ENCODE measurements around the gene ARRDC3. TPM values are rescaled to one million over a fixed set of nuclear protein-coding genes. Genes with fewer than 3 reads are reported as not detected.

ARRDC3 gene
- total RNA-seq, 4 donors from 2014 or later, result 37.0 to 58.2 (median 43.1) TPM

DNA sequence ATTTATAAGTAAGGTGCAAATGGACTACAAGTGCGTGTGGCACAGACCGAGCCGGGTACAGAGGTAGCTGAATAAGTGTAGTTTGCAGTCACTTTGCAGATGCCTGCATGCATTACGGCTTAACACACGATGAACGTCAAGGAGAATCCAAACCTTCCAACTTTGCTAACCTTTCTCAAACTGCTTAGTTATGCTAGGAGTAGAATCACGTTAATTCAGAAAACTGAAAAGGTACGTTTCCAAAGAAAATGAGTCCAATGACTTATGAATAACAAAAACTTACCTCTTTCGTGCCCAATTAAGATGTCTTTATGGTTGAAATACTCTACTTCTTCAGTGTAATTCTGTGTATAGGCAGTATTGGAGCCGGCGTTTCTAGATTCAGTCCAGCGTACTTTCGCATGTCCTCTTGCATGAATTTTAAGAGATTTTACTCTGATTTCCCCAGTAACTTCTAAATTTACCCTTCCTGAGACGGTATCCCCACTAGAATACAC lies 539 bp downstream of the ARRDC3 start:
- intact Hi-C loops (cut with DNase I), result loop anchor here (2.0 to 5.0 kb wide), 3 partner anchors 70 to 230 kb away; no protein-coding TSS in a partner anchor
- no peak for DNase-seq (ENCODE audit: extremely low spot score)
- no peaks in the 10 kb centered on the region for H3K36me3 ChIP-seq
- H3K4me1 ChIP-seq, result peaks cover 11 to 28% (median 26%) of the 10 kb centered on the region in 4 donors
- TF ChIP-seq, protein P1, sequence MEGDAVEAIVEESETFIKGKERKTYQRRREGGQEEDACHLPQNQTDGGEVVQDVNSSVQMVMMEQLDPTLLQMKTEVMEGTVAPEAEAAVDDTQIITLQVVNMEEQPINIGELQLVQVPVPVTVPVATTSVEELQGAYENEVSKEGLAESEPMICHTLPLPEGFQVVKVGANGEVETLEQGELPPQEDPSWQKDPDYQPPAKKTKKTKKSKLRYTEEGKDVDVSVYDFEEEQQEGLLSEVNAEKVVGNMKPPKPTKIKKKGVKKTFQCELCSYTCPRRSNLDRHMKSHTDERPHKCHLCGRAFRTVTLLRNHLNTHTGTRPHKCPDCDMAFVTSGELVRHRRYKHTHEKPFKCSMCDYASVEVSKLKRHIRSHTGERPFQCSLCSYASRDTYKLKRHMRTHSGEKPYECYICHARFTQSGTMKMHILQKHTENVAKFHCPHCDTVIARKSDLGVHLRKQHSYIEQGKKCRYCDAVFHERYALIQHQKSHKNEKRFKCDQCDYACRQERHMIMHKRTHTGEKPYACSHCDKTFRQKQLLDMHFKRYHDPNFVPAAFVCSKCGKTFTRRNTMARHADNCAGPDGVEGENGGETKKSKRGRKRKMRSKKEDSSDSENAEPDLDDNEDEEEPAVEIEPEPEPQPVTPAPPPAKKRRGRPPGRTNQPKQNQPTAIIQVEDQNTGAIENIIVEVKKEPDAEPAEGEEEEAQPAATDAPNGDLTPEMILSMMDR (IDR thresholded peaks at IDR 0.05), result no peak
- TF ChIP-seq POLR2AphosphoS5 (IDR thresholded peaks at IDR 0.05) (no peak), POLR2A (IDR thresholded peaks at IDR 0.05; ENCODE audit: low read depth) (no peak), EP300 (IDR thresholded peaks at IDR 0.05) (no peak)
- no peaks in the 10 kb centered on the region for H3K9me3 ChIP-seq
- peak overlapping the region; percentile 90 to 99 (median 94) for H3K27ac ChIP-seq (replicated peaks in 1 of 4)
- H3K4me3 ChIP-seq, result peak overlapping the region; percentile 69 to 85 (median 71)
- WGBS, result 0% methylated on average over 14 of the region's 14 CpGs
- H3K27me3 ChIP-seq, result no peaks in the 10 kb centered on the region

DNA sequence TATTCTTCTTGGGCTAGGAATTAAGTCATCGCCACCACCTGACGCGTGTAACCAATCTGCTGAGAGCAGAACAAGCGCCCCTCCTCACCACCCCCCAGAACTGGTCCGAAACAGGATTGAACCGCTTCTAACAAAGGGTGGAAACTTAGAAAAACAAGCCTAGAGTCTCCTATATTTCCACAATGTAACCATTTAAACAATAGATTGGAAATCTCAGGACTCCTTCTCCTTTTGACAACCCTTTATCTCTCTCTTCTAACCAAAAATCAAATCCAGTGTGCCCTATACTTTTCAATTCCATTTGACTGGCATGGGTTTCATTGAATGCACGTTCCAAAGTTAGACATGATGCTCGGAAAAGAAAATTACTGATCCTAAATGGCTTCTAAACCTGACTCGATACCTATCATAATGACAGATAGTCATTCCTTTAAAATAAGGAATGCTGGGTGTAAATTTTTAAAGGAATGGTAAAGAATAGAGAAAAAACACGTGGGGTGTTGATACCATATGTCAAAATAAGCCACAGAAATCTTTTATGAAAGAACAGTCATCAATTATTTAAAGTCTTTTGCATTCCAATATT lies 1.2 kb downstream of the ARRDC3 start:
- under 1% methylated on average over 10 of the region's 10 CpGs for WGBS
- TF ChIP-seq, protein P1 (IDR thresholded peaks at IDR 0.05), result no peak
- TF ChIP-seq POLR2AphosphoS5 (IDR thresholded peaks at IDR 0.05) (peak; percentile 39 to 69), EP300 (IDR thresholded peaks at IDR 0.05) (no peak), POLR2A (IDR thresholded peaks at IDR 0.05; ENCODE audit: low read depth) (no peak)
- no peak for DNase-seq (ENCODE audit: extremely low spot score)
- peaks cover 18 to 34% (median 32%) of the 10 kb centered on the region in 4 donors for H3K4me1 ChIP-seq
- H3K27me3 ChIP-seq, result no peaks in the 10 kb centered on the region
- H3K4me3 ChIP-seq, result peak overlapping the region; percentile 69 to 85 (median 71)
- H3K36me3 ChIP-seq, result peaks cover 0 to 4% (median 0%) of the 10 kb centered on the region in 4 donors
- H3K27ac ChIP-seq (replicated peaks in 1 of 4), result peak overlapping the region; percentile 90 to 99 (median 94)
- no peaks in the 10 kb centered on the region for H3K9me3 ChIP-seq
- intact Hi-C loops (cut with DNase I), result loop anchor here (2.0 to 5.0 kb wide), 4 partner anchors 69 to 230 kb away; no protein-coding TSS in a partner anchor

- intact Hi-C loops (cut with DNase I), result loop anchor here (2.0 to 5.0 kb wide), 3 partner anchors 101 to 229 kb away; no protein-coding TSS in a partner anchor
- DNase-seq (ENCODE audit: extremely low spot score), result no peak
- peaks cover 0 to 9% (median 3%) of the 10 kb centered on the region in 4 donors for H3K36me3 ChIP-seq
Observed at GRCh38 chr5:91381239-91381773, 1.8 kb downstream of the ARRDC3 start.

DNA sequence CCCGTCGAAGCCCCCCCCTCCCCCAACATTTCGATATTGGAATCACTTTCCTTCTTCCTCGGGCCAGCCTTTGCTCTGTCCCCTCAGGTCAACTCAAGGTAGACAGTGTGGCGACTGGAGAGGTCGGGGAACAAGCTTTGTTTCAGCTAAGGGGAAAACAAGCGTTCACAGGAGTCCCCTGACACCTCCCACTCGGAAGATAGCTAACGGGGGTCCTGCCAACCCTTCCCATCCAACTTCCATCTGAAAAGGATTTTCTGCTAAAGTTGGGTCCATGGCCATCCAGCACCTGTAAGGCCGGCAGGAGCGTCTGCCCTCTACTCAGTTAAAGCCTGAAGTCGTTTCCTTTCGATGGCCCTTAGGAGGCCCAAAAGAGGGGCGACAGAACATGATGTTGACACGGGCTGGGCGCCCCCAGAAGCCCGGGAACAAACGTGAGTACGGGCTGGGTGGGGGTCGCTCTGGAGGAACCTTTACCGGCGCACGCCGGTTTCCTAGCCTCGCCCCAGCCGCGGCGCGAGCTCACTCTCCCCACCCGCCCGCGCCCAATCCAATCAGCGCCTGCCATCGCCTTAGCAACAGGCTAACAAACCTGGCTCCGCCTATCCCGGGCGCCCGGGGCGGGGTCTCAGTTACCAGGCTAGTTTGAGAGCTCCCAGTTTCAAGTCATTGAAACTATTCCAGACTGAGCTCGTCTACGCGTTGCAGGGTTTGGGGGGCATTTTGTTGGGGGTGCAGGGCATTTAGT lies 2.5 kb downstream of the ARRDC3 start:
- Histone ChIP-seq H3K4me3 (peak overlapping the region; percentile 69 to 85 (median 71)), H3K9me3 (no peaks in the 10 kb centered on the region), H3K36me3 (peaks cover 0 to 16% (median 5%) of the 10 kb centered on the region in 4 donors), H3K27ac (replicated peaks in 1 of 4) (peak overlapping the region; percentile 90 to 99 (median 94)), H3K4me1 (peaks cover 18 to 43% (median 40%) of the 10 kb centered on the region in 4 donors), H3K27me3 (no peaks in the 10 kb centered on the region)
- TF ChIP-seq EP300 (IDR thresholded peaks at IDR 0.05) (no peak), POLR2A (IDR thresholded peaks at IDR 0.05; ENCODE audit: low read depth) (peak; percentile 94), POLR2AphosphoS5 (IDR thresholded peaks at IDR 0.05) (peak; percentile 95 to 96)
- TF ChIP-seq, protein P1 (IDR thresholded peaks at IDR 0.05), result no peak
- 0% methylated on average over 23 of the region's 42 CpGs for WGBS
- intact Hi-C loops (cut with DNase I), result loop anchor here (2.0 to 5.0 kb wide), 3 partner anchors 100 to 228 kb away; no protein-coding TSS in a partner anchor
- peak; percentile 99 for DNase-seq (ENCODE audit: extremely low spot score)

More at GRCh38 chr5:91381239-91381773, 1.8 kb downstream of the ARRDC3 start:
- TF ChIP-seq, protein P1 (IDR thresholded peaks at IDR 0.05), result no peak
- TF ChIP-seq EP300 (IDR thresholded peaks at IDR 0.05) (no peak), POLR2AphosphoS5 (IDR thresholded peaks at IDR 0.05) (no peak), POLR2A (IDR thresholded peaks at IDR 0.05; ENCODE audit: low read depth) (no peak)
- peak overlapping the region; percentile 90 to 99 (median 94) for H3K27ac ChIP-seq (replicated peaks in 1 of 4)
- H3K4me3 ChIP-seq, result peak overlapping the region; percentile 69 to 85 (median 71)
- no peaks in the 10 kb centered on the region for H3K27me3 ChIP-seq
- H3K9me3 ChIP-seq, result no peaks in the 10 kb centered on the region
- H3K4me1 ChIP-seq, result peaks cover 18 to 39% (median 36%) of the 10 kb centered on the region in 4 donors
- WGBS, result 0% methylated on average over 6 of the region's 6 CpGs
